Muscle layer of colon (tissue), 2 donors: ENCODE data around the gene COQ4.
"Not testable (repeated sequence)": the region's sequence is repeated elsewhere in the genome, so short reads cannot be mapped to it uniquely, and the experiment has no call there.

Source experiments
- H3K27ac ChIP-seq: one replicate; pipeline ENCODE4 v1.7.0; 2013; ENCODE audit warnings: low read depth, mild to moderate bottlenecking, low read length, moderate library complexity
- H3K27me3 ChIP-seq, 2 donors: one replicate each; pipeline ENCODE4 v1.7.0; 2013; ENCODE audit warnings: low read length in 2 of 2, mild to moderate bottlenecking in 2 of 2; ENCODE audit not compliant: insufficient read depth in 2 of 2, control insufficient read depth in 1 of 2
- H3K36me3 ChIP-seq: one replicate; pipeline ENCODE4 v1.7.0; 2013; ENCODE audit warnings: mild to moderate bottlenecking, low read length; ENCODE audit not compliant: insufficient read depth
- H3K4me1 ChIP-seq: one replicate; pipeline ENCODE4 v1.7.0; 2013; ENCODE audit warnings: mild to moderate bottlenecking, low read length; ENCODE audit not compliant: insufficient read depth
- H3K4me3 ChIP-seq, 2 donors: one replicate each; pipeline ENCODE4 v1.7.0; 2013; ENCODE audit warnings: low read length in 2 of 2, low read depth in 1 of 2, mild to moderate bottlenecking in 1 of 2, moderate library complexity in 1 of 2
- H3K9ac ChIP-seq: one replicate; pipeline ENCODE4 v1.7.0; 2013; ENCODE audit warnings: low read length
- H3K9me3 ChIP-seq: one replicate; pipeline ENCODE4 v1.7.0; 2013; ENCODE audit warnings: mild to moderate bottlenecking, low read length
- donor health status: abdominal sarcoma.
- donor health status: Adenocarcinoma of cecum.

COQ4 gene

DNA sequence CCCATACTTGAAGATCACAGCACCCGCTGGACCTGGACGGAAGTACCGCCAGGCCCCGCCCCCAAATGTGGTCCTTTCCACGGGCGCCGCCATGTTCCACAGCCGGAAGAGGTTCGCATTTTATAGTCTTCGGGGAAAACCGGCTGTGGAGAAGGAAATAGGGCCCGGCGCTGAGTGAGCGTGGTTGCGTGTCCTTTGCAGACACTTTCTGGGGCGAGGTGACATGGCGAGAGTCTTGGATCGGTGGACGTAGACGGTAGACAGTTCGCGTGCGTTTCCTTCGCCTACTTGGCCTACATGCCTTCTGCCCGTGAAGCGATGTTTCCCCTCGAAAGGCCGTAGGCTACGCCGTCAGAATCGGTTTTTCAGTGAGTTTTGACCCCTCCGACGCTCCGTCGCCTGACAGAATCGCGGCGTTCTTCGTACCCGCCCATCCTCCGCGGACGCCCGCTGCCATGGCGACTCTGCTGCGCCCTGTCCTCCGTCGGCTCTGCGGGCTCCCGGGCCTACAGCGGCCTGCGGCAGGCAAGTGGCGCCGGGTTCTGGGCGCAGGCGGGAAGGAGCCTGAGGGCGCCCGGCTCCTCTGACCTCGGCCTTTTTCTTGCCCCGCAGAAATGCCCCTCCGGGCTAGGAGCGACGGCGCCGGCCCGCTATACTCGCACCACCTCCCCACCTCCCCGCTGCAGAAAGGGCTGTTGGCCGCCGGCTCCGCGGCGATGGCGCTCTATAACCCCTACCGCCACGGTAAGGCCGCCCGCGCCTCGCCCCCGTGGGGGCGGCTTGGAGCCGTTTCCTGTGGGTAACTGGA, at the start of gene COQ4, which contains the start of gene TRUB2:
Gene COQ4, plus strand, starts transcription at position 436 of the 808 bp plus-strand sequence. Its CDS starts 20 bp downstream, at position 456.
Gene TRUB2, minus strand, starts transcription at position 44 of the 808 bp plus-strand sequence. Its CDS starts 39 bp downstream, at position 5.
- Histone ChIP-seq H3K27me3 (no peaks in the 10 kb centered on the region), H3K4me3 (peak within 1 kb of the TSS; percentile 99), H3K9ac (peak within 1 kb of the TSS; percentile 89), H3K9me3 (no peaks in the 10 kb centered on the region), H3K36me3 (peaks cover 19% of the 10 kb centered on the region), H3K27ac (peak within 1 kb of the TSS; percentile 93), H3K4me1 (peaks cover 15% of the 10 kb centered on the region)

DNA sequence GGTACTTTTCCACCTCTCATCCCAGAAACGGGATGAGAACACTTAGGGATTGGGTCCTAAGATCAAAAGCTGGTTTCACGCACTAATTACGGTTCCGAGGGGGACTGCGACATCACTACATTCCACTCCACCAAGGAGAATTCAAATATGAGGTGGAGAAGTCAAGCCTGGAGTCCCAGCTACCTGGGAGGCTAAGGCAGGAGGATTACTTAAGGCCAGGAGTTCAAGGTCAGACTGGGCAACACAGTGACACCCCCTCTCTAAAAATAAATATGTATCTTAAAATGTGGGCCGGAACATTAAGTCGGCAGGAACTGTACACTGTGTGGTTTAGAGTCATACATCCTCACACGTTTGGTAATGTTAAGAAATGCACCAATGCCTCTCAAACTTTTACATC, 48.4 kb upstream of the COQ4 start:
- H3K4me1 ChIP-seq: peaks cover 26% of the 10 kb centered on the region
- no peak overlapping the region for H3K27ac ChIP-seq
- H3K9ac ChIP-seq: no peak overlapping the region
- no peaks in the 10 kb centered on the region for H3K9me3 ChIP-seq
- peaks cover 27% of the 10 kb centered on the region for H3K36me3 ChIP-seq
- H3K27me3 ChIP-seq: no peaks in the 10 kb centered on the region
- peak overlapping the region in 1 of 2 donors; percentile 98 for H3K4me3 ChIP-seq

GRCh38 chr9:128275198-128276007, 47.2 kb upstream of the COQ4 start, which contains the start of gene GOLGA2:
GOLGA2 (minus strand) TSS chr9:128276007; CDS start chr9:128275976, 31 bp downstream.
- H3K4me1 ChIP-seq: peaks cover 26% of the 10 kb centered on the region
- no peaks in the 10 kb centered on the region for H3K27me3 ChIP-seq
- no peaks in the 10 kb centered on the region for H3K9me3 ChIP-seq
- peaks cover 27% of the 10 kb centered on the region for H3K36me3 ChIP-seq
- H3K9ac ChIP-seq: peak within 1 kb of the TSS; percentile 87
- peak within 1 kb of the TSS; percentile 99 for H3K27ac ChIP-seq
- H3K4me3 ChIP-seq: peak within 1 kb of the TSS; percentile 71 to 98

- H3K9ac ChIP-seq: peak within 1 kb of the TSS; percentile 87
- peaks cover 23% of the 10 kb centered on the region for H3K36me3 ChIP-seq
- H3K4me3 ChIP-seq: peak within 1 kb of the TSS; percentile 71 to 98
- H3K4me1 ChIP-seq: peaks cover 26% of the 10 kb centered on the region
- no peaks in the 10 kb centered on the region for H3K9me3 ChIP-seq
- no peaks in the 10 kb centered on the region for H3K27me3 ChIP-seq
- peak within 1 kb of the TSS; percentile 99 for H3K27ac ChIP-seq
Observed at GRCh38 chr9:128276008-128276573, 46.5 kb upstream of the COQ4 start, which contains the start of gene SWI5. SWI5 (plus strand) TSS chr9:128276276.

DNA sequence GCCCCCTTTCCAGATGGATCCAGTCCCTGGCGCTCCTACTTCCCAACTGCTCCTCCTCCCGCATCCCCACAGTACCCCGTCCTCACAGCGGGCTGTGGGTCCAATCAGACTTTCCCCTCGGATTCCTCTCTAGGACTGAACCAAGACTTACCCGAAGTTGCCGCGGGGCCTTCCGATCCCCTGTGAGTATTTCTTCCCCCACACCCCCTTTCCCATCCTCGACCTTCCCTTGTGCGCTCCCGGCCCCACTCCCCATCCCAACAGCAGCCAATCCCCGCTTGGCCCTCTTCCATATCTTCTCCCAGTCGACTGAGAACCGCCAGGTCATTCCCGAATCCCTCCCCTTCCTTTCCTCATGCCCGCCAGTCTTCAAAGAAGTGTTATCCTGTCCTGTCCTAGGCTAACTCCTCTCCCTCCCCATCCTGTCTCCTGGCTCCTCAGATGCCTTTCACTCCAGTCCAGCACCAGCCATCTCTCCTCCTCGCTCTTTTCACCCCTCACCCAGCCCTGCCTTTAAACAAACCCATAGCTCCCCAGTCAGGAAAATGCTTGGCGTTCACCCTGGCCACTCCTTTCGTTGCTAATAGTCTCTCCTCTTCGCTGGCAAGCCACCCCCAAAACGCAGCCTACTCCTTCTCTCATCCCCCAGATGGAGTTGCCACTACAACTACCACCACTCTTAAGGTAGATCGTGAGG, 45.9 kb upstream of the COQ4 start:
- peak overlapping the region; percentile 71 to 98 for H3K4me3 ChIP-seq
- H3K36me3 ChIP-seq: peaks cover 16% of the 10 kb centered on the region
- H3K27me3 ChIP-seq: no peaks in the 10 kb centered on the region
- H3K4me1 ChIP-seq: peaks cover 26% of the 10 kb centered on the region
- no peaks in the 10 kb centered on the region for H3K9me3 ChIP-seq
- peak overlapping the region; percentile 87 for H3K9ac ChIP-seq
- peak overlapping the region; percentile 99 for H3K27ac ChIP-seq

DNA sequence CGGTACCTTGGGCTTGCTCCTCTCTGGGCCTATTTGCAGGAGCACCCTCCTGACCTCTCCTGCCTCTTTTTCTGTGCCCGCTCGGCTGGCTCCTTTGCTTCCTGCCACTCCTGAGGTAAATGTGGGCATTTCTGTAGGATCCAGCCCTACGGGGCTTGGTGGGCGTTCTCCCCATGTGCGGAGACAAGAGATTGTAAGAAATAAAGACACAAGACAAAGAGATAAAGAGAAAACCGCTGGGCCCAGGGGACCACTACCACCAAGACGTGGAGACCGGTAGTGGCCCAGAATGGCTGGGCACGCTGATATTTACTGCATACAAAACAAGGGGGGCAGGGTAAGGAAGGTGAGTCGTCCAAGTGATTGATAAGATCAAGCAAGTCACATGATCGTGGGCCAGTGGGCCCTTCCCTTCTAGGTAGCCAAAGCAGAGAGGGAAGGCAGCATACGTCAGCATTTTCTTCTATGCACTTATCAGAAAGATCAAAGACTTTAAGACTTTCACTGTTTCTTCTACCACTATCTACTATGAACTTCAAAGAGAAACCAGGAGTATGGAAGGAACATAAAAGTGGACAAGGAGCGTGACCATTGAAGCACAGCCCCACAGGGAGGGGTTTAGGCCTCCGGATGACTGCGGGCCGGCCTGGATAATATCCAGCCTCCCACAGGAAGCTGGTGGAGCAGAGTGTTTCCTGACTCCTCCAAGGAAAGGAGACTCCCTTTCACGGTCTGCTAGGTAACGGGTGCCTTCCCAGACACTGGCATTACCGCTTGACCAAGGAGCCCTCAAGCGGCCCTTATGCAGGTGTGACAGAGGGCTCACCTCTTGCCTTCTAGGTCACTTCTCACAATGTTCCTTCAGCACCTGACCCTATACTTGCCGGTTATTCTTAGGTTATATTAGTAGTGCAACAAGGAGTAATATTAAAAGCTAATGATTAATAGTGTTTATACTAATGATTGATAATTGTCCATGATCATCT, 43.3 kb upstream of the COQ4 start:
- not testable (repeated sequence) for H3K9ac ChIP-seq, H3K9me3 ChIP-seq, H3K36me3 ChIP-seq, H3K4me3 ChIP-seq, H3K27me3 ChIP-seq, H3K27ac ChIP-seq
- peaks cover 20% of the 10 kb centered on the region for H3K4me1 ChIP-seq

DNA sequence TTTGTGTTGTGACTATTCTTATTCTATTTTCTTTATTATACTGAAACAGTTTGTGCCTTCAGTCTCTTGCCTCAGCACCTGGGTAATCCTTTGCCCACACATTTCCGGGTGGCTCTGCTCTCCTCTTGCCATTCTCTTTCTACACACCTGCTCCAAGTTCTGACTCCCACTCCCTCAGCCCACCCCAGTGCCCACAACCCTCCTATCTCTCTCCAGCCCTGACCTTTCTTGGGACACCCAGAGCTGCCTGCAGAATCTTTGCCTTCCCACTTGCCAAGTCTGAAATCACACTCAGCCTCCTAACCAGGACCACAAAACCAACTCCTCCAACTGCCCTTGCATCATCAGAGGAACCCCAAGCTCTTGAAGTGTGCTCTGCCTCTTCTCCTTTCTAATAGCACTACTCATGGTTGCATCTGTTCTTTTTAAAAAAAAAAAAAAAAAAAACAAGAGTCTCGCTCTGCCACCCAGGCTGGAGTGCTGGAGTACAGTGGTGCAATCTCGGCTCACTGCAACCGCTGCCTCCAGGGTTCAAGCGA, 42.5 kb upstream of the COQ4 start:
- Histone ChIP-seq H3K27ac (no peak overlapping the region), H3K4me3 (no peak overlapping the region), H3K36me3 (no peaks in the 10 kb centered on the region), H3K9ac (no peak overlapping the region), H3K9me3 (no peaks in the 10 kb centered on the region), H3K27me3 (no peaks in the 10 kb centered on the region), H3K4me1 (peaks cover 13% of the 10 kb centered on the region)

DNA sequence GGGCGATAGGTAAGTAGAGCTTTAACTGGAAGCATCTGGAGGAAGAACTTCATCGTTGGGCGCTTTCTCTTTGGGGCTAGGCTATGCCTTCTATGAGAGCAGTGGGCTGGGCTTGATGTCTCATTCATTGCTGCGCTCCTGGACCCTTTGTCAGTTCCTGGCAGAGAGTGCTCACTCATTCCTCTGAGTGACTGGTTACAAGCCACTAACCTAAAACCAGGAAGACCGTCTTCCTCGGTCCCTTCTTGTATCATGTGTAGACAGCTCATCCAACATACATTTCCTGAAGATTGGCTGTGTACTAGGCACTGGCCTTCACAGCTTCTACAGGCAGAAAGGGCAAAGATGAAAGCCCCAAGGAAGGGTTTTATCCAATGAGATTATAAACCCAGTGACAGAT, 40.1 kb upstream of the COQ4 start:
- Histone ChIP-seq H3K9me3 (no peaks in the 10 kb centered on the region), H3K4me1 (peaks cover 2% of the 10 kb centered on the region), H3K4me3 (no peak overlapping the region), H3K27me3 (no peaks in the 10 kb centered on the region), H3K27ac (no peak overlapping the region), H3K36me3 (peaks cover 11% of the 10 kb centered on the region), H3K9ac (no peak overlapping the region)

DNA sequence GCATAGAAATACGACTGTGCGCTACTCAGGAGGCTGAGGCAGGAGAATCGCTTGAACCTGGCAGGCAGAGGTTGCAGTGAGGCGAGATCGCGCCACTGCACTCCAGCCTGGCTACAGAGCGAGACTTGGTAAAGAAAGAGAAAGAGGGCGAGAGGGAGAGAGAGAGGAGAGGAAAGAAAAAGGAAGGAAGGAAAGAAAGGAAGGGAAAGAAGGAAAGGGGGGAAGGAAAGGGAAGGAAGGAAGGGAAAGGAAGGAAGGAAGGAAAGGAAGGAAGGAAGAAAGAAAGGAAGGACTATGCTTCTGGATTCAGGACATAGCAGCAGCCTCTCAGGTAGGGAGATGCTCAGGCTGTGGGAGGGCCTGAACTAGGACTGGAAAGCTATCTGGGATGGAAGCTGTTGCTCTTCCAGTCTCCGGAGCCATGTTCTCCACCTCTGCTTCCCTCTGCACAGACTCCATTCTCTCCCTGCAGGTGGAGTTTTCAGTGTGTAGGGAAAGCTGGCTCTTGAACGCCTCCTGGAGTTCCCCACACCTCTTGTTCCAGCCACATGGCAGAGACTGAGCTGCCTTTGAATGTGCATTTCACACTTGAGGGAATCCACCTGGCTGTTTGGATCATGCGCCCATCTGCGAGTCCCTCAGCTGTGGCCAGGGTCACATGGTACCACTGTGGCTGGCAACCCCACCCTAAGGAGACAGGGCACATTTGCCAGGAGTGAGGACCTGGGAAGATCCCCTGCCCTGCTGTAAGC, 37.4 kb upstream of the COQ4 start:
- Histone ChIP-seq H3K9me3 (no peaks in the 10 kb centered on the region), H3K4me3 (no peak overlapping the region), H3K27me3 (no peaks in the 10 kb centered on the region), H3K4me1 (no peaks in the 10 kb centered on the region), H3K27ac (no peak overlapping the region), H3K9ac (no peak overlapping the region), H3K36me3 (peaks cover 21% of the 10 kb centered on the region)
